Gastrocnemius medialis (tissue), 4 donors: Measurements from ENCODE around the gene MED16. TPM values are rescaled to one million over a fixed set of nuclear protein-coding genes. Genes with fewer than 3 reads are reported as not detected.

Experiments
- ATAC-seq, 2 donors: fragments of 150-250 bp; one replicate each; pipeline ENCODE4 v1.9.1; 2016
- DNase-seq, 2 donors: peaks; one replicate each; pipeline ENCODE4 v3.0.0-alpha.2; 2019
- H3K27ac ChIP-seq, 4 donors: fragments of 200-600 bp; sonication (generic); 1 replicate in 1 of 4; 2 replicates in 3 of 4; pipeline ENCODE4 v1.5.1; 2016 to 2018; ENCODE audit warnings: mild to moderate bottlenecking in 2 of 4, moderate library complexity in 1 of 4
- H3K27me3 ChIP-seq, 3 donors: fragments of 200-600 bp; sonication (generic) in 2 of 3; 1 replicate in 1 of 3; 2 replicates in 2 of 3; pipeline versions ENCODE4 v1.5.1 to v1.6.0; 2016 to 2019; ENCODE audit warnings: mild to moderate bottlenecking in 1 of 3, moderate library complexity in 1 of 3
- H3K36me3 ChIP-seq, 2 donors: fragments of 200-600 bp; sonication (generic) in 1 of 2; one replicate each; pipeline ENCODE4 v1.5.1; 2017 to 2018
- H3K4me1 ChIP-seq, 2 donors: fragments of 200-600 bp; sonication (generic) in 1 of 2; one replicate each; pipeline ENCODE4 v1.5.1; 2016 to 2017; ENCODE audit warnings: mild to moderate bottlenecking in 2 of 2
- H3K4me3 ChIP-seq, 4 donors: fragments of 200-600 bp; sonication (generic) in 3 of 4; 1 replicate in 1 of 4; 2 replicates in 3 of 4; pipeline ENCODE4 v1.5.1; 2016 to 2019; ENCODE audit warnings: mild to moderate bottlenecking in 2 of 4
- H3K9me3 ChIP-seq, 3 donors: fragments of 200-600 bp; sonication (generic) in 2 of 3; 1 replicate in 1 of 3; 2 replicates in 2 of 3; pipeline ENCODE4 v1.5.1; 2016 to 2019
- POLR2A ChIP-seq, 2 donors: fragments of 450-650 bp; IDR thresholded peaks; one replicate each; pipeline ENCODE4 v1.6.1; 2017; ENCODE audit warnings: antibody characterized with exemption in 2 of 2, mild to moderate bottlenecking in 2 of 2, moderate library complexity in 2 of 2
- in situ Hi-C, 4 donors: fragments of 200-750 bp; cut with MboI; loops; one replicate each; pipeline versions ENCODE4 v1.15.0 to v1.8.0; 2017; ENCODE audit warnings: low sequenced_read_pairs in 4 of 4
- intact Hi-C: fragments of 100-400 bp; cut with DNase I; formaldehyde crosslinking; loops from one replicate; pipeline ENCODE4 v1.15.1; 2023; ENCODE audit warnings: low total_unique reads
- total RNA-seq, 4 donors: library from RNA; depleted of rRNA; stranded (reverse); fragments of >200 nt; gene quantifications; one replicate each; pipeline versions ENCODE4 v1.1.0 to v1.2.3, GENCODE V29; 2016
- TF ChIP-seq, protein P1 (sequence below), 5 experiments: fragments of 450-650 bp in 3 of 5; fragments of 200-600 bp in 2 of 5; sonication (generic) in 2 of 5; IDR thresholded peaks in 4 of 5; conservative IDR thresholded peaks in 1 of 5; 1 replicate in 4 of 5; 2 replicates in 1 of 5; pipeline ENCODE4 v1.5.1; 2016 to 2019; ENCODE audit warnings: antibody characterized with exemption in 5 of 5, mild to moderate bottlenecking in 3 of 5, moderate library complexity in 3 of 5

MED16 gene
- total RNA-seq, 4 donors from 2014 or later = 22.0 to 67.6 (median 54.6) TPM

DNA sequence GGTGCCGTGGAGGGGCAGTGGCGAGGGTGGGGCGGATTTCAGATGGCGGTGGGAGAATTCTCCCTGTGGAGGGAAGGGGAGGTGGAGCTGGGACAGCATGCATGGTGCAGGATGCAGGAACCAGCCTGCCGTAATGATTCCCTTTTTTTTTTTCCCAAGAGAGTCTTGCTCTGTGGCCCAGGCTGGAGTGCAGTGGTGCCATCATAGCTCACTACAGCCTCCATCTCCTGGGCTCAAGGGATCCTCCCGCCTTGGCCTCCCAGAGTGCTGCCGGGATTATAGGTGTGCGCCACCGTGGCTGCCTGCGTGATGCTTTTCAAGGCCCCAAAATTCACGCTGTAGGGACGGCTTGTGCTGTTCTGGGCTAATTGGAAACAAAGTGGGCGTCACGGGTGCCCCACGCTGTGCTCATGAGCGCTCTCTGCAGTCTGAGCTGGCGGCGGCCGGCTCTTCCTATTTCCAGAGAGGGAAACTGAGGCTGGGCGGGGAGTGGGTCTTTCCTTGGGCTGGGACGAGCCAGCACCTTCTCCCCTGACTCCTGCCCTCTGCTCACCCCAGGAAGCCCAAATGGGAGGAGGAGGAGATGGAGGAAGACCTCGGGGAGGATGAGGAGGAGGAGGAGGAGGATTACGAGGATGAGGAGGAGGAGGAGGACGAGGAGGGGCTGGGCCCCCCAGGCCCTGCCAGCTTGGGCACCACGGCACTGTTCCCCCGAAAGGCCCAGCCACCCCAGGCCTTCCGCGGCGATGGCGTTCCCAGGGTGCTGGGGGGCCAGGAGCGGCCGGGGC is 39.1 kb upstream of the MED16 start:
- no peaks in the 10 kb centered on the region for H3K27me3 ChIP-seq
- H3K27ac ChIP-seq = no peak overlapping the region
- intact Hi-C loops = no loop called here
- peaks cover 20 to 34% of the 10 kb centered on the region in 2 donors for H3K4me1 ChIP-seq
- no peak for DNase-seq
- H3K4me3 ChIP-seq = no peak overlapping the region
- in situ Hi-C loops = no loop called here
- H3K36me3 ChIP-seq = no peaks in the 10 kb centered on the region
- no peak for ATAC-seq
- no peaks in the 10 kb centered on the region for H3K9me3 ChIP-seq
- TF ChIP-seq, protein P1, sequence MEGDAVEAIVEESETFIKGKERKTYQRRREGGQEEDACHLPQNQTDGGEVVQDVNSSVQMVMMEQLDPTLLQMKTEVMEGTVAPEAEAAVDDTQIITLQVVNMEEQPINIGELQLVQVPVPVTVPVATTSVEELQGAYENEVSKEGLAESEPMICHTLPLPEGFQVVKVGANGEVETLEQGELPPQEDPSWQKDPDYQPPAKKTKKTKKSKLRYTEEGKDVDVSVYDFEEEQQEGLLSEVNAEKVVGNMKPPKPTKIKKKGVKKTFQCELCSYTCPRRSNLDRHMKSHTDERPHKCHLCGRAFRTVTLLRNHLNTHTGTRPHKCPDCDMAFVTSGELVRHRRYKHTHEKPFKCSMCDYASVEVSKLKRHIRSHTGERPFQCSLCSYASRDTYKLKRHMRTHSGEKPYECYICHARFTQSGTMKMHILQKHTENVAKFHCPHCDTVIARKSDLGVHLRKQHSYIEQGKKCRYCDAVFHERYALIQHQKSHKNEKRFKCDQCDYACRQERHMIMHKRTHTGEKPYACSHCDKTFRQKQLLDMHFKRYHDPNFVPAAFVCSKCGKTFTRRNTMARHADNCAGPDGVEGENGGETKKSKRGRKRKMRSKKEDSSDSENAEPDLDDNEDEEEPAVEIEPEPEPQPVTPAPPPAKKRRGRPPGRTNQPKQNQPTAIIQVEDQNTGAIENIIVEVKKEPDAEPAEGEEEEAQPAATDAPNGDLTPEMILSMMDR (IDR thresholded peaks at IDR 0.05 in 4 of 5, conservative IDR thresholded peaks at IDR 0.05 in 1 of 5) = no peak
- TF ChIP-seq POLR2A (IDR thresholded peaks at IDR 0.05) = no peak

DNA sequence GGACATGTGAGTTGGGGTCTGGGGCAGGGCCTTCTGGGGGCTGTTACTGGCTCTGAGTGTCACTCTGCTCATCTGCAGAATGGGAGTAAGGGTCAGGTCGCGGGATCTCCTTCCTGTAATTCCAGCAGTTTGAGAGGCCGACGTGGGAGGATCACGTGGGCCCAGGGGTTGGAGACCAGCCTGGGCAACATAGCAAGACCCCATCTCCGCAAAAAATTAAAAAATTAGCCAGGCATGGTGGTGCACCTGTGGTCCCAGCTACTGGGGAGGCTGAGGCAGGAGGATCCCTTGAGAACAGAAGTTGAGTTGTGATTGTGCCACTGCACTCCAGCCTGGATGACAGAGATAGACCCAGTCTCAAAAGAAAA is 36.9 kb upstream of the MED16 start:
- Histone ChIP-seq H3K4me1 (peaks cover 15 to 37% of the 10 kb centered on the region in 2 donors), H3K27ac (no peak overlapping the region), H3K9me3 (no peaks in the 10 kb centered on the region), H3K36me3 (no peaks in the 10 kb centered on the region), H3K4me3 (no peak overlapping the region), H3K27me3 (no peaks in the 10 kb centered on the region)
- intact Hi-C loops (loop anchor here (5.0 to 10.0 kb wide), 2 partner anchors 262 to 265 kb away; partner anchors contain the start of gene RNF126), in situ Hi-C loops (loop anchor here in 1 of 4 donors (10.0 kb wide), 1 partner anchor 155 kb away; no protein-coding TSS in a partner anchor)
- no peak for TF ChIP-seq POLR2A (IDR thresholded peaks at IDR 0.05)
- TF ChIP-seq, protein P1 (IDR thresholded peaks at IDR 0.05 in 4 of 5, conservative IDR thresholded peaks at IDR 0.05 in 1 of 5) = no peak
- ATAC-seq = no peak
- DNase-seq = no peak

DNA sequence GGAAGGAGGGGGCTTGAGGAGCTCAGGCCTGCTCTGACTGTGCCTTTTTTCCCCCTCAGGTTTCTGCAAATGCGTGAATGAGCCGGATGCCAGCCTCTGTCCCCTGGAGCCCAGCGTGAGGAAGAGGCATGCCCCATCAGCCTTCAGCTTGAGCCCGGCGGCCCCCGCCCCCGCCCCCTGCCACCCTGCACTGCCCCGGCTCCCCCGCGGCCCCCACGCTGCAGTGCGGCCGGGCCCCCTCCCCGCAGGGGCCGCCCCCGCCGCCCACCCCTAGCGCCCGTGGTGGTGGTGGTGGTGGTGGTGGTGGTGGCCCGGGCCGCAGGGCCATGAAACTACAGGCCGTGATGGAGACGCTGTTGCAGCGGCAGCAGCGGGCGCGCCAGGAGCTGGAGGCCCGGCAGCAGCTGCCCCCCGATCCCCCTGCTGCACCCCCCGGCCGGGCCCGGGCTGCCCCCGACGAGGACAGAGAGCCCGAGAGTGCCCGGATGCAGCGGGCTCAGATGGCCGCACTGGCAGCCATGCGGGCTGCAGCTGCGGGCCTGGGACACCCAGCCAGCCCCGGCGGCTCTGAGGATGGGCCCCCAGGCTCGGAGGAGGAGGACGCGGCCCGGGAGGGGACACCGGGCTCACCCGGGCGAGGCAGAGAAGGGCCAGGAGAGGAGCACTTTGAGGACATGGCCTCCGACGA is 36.4 kb upstream of the MED16 start:
- no peaks in the 10 kb centered on the region for H3K9me3 ChIP-seq
- H3K36me3 ChIP-seq = no peaks in the 10 kb centered on the region
- peaks cover 16 to 37% of the 10 kb centered on the region in 2 donors for H3K4me1 ChIP-seq
- TF ChIP-seq, protein P1 (IDR thresholded peaks at IDR 0.05 in 4 of 5, conservative IDR thresholded peaks at IDR 0.05 in 1 of 5) = no peak
- TF ChIP-seq POLR2A (IDR thresholded peaks at IDR 0.05) = no peak
- no peaks in the 10 kb centered on the region for H3K27me3 ChIP-seq
- no peak for DNase-seq
- H3K4me3 ChIP-seq = no peak overlapping the region
- no peak for ATAC-seq
- intact Hi-C loops = loop anchor here (5.0 to 10.0 kb wide), 2 partner anchors 263 to 265 kb away; partner anchors contain the start of gene RNF126
- in situ Hi-C loops = loop anchor here in 1 of 4 donors (10.0 kb wide), 1 partner anchor 155 kb away; no protein-coding TSS in a partner anchor
- no peak overlapping the region for H3K27ac ChIP-seq

DNA sequence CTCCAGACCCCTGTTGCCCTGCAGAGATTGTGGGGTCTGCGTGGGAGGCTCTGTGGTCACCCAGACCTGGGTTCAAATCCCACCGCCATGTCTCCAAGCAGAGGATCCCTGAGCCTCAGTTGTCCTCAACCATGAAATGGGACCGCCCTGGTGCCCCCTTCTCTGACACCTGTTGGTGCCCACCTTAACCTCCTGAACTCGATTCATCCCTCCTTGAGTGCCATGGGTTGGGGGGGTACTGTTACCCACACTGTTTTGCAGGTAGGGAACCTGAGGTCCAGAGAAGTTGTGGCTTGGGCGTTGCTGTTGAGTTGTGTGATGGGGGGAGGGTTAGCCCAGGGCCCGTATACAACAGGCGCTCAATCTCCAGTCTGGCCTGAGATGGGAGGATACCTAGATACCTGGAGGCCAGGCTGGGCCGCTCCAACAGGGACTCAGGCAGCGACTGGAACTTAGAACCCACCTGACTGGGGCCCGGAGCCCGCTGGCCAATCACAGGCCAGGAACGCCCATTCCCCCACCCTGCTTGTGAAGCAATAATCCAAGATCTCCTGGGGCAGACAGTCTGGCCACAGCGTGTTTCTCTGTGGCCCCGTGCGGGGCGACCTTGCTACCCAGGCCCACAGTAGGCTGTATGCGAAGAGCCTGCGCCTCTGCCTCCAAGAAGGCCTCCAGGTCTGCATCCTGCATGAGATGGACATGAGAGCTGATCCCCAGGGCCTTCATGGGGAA is 35.6 kb upstream of the MED16 start:
- in situ Hi-C loops = loop anchor here in 1 of 4 donors (10.0 kb wide), 1 partner anchor 154 kb away; no protein-coding TSS in a partner anchor
- Histone ChIP-seq H3K27ac (peak overlapping the region in 1 of 4 donors; percentile 74), H3K4me3 (no peak overlapping the region), H3K4me1 (peaks cover 9 to 30% of the 10 kb centered on the region in 2 donors), H3K36me3 (no peaks in the 10 kb centered on the region), H3K9me3 (no peaks in the 10 kb centered on the region), H3K27me3 (no peaks in the 10 kb centered on the region)
- DNase-seq (peak in 1 of 2 donors; percentile 35), ATAC-seq (no peak)
- intact Hi-C loops = loop anchor here (5.0 to 10.0 kb wide), 2 partner anchors 264 kb away; partner anchors contain the start of gene RNF126
- no peak for TF ChIP-seq POLR2A (IDR thresholded peaks at IDR 0.05)
- TF ChIP-seq, protein P1 (IDR thresholded peaks at IDR 0.05 in 4 of 5, conservative IDR thresholded peaks at IDR 0.05 in 1 of 5) = no peak
